Thymus (tissue), 11 donors: ENCODE measurements around the gene SLC6A6. TPM values are rescaled to one million over a fixed set of nuclear protein-coding genes. Genes with fewer than 3 reads are reported as not detected.

Experiments
- DNase-seq, 9 donors: peaks; one replicate each; pipeline ENCODE4 v3.0.0-alpha.2; 2013; ENCODE audit warnings: low spot score in 9 of 9, low read depth in 6 of 9, missing footprints in 1 of 9
- H3K27ac ChIP-seq, 2 donors: one replicate each; pipeline ENCODE4 v1.5.1; 2013; ENCODE audit warnings: control low read depth in 1 of 2, low read depth in 1 of 2, low read length in 1 of 2, mild to moderate bottlenecking in 1 of 2, moderate library complexity in 1 of 2
- H3K27me3 ChIP-seq, 2 donors: one replicate each; pipeline ENCODE4 v1.5.1; 2013; ENCODE audit warnings: low read length in 1 of 2; ENCODE audit not compliant: control insufficient read depth in 2 of 2, insufficient read depth in 1 of 2
- H3K36me3 ChIP-seq, 2 donors: one replicate each; pipeline ENCODE4 v1.5.1; 2013; ENCODE audit warnings: low read length in 1 of 2, mild to moderate bottlenecking in 1 of 2, moderate library complexity in 1 of 2; ENCODE audit not compliant: control insufficient read depth in 2 of 2, insufficient read depth in 2 of 2
- H3K4me1 ChIP-seq, 2 donors: one replicate each; pipeline ENCODE4 v1.5.1; 2013; ENCODE audit warnings: low read length in 2 of 2; ENCODE audit not compliant: control insufficient read depth in 2 of 2, insufficient read depth in 2 of 2
- H3K4me3 ChIP-seq, 2 donors: one replicate each; pipeline ENCODE4 v1.5.1; 2013; ENCODE audit warnings: low read length in 2 of 2, control low read depth in 1 of 2, mild to moderate bottlenecking in 1 of 2
- H3K9me3 ChIP-seq, 2 donors: one replicate each; pipeline ENCODE4 v1.5.1; 2013; ENCODE audit warnings: low read length in 1 of 2, mild to moderate bottlenecking in 1 of 2; ENCODE audit not compliant: control insufficient read depth in 2 of 2, insufficient read depth in 1 of 2
- WGBS: extraction: QIAGEN DNeasy Blood & Tissue Kit; methylation state at CpG from one replicate; pipeline ENCODE4 v1.1.7; 2013; 5-methylcytosine and 5-hydroxymethylcytosine counted together
- polyA plus RNA-seq: library from polyadenylated mRNA; stranded (reverse); fragments of 200-250 nt; gene quantifications from one replicate; pipeline ENCODE4 v1.2.3, GENCODE V29; 2013
- total RNA-seq: library from RNA; stranded (reverse); fragments of 120-200 nt; gene quantifications from one replicate; pipeline ENCODE4 v1.2.4, GENCODE V29; 2013
- donor health status: healthy.

Gene SLC6A6
- total and polyA plus RNA-seq, 2 donors: 5.2 to 8.2 TPM

DNA sequence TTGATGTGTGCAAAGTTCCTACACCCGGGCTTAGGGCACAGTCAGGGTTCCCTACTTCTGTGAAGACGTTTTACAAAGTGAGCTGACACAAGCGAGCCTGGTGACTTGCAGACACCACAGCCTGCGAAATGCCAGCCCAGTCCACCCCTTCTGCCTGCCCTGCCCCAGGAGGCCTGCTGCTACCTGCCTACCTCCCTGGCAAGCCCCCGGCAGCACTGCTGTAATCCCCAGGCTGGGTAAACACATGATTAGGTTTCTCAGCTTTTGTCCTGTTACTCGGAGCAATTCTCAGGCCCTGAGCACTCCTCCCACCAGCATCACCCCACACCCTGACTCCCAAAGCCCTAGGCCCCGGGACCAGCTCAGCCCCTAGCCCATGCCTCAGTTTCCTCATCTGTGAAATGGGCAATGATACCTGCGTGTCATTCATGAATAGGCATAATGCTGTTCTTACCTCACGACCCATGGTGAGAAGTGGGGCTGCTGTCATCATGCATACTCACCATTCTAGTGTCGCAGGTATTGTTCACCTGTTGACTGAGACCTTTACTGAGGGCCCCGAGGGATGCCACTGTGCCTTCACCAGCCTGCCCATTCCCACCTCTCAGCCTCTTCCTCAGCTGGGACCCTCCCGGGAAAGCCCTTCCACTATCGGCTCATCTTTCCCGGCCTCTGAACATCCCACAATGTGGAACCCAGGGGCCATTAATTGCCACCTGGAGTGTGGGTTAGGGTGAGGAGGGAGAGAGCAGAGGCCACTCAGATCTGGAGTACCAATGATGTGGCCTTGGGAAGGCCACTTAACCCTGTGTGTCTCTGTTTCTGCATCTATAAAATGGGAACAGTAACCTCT is 31.5 kb upstream of the SLC6A6 start:
- no peak overlapping the region for H3K4me3 ChIP-seq
- WGBS: 94% methylated on average over 14 of the region's 14 CpGs
- H3K9me3 ChIP-seq: peaks cover 0 to 3% of the 10 kb centered on the region in 2 donors
- H3K4me1 ChIP-seq: peaks cover 0 to 2% of the 10 kb centered on the region in 2 donors
- H3K27me3 ChIP-seq: peaks cover 0 to 3% of the 10 kb centered on the region in 2 donors
- no peaks in the 10 kb centered on the region for H3K36me3 ChIP-seq
- DNase-seq: no peak
- H3K27ac ChIP-seq: no peak overlapping the region

DNA sequence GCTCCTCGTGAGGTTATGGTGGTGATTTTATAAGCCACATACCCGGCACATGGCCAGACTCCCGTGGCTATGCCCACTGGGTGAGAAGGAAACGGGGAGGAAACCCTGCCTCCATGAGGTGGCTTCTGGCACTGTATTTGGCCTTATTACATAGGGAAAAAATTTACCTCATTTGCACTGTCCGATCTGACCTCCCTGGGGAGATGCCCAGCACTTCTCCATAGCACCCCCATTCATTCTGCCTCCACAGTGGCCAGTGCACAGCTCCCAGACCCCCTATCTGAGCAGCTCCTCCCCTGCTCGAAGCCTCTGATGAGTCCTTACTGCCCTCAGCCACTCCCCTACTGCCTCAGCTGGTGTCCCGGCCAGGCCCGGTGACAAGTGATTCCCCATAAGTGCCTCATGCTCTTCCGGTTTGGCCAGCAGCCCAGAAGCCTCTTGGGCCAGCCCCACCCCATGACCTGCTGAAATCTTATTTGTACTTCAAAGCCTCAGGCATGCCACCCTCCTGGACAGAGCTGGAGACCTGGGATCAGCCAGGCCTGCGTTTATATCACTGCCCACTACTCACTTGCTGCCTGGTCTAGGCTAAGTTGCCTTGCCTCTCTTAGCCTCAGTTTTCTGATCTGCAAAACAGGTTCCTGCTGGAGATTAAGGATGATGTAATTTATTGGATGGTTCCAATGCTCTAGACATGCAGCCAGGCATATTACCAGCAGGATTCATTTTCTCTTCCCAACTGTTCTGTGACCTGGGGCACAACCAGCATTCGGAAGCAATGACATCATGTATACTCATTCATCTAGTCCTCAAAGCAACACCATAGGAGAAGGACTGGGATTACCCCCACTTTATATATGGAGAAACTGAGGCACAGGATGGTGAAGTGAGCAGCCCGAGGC is 30.6 kb upstream of the SLC6A6 start:
- peaks cover 0 to 2% of the 10 kb centered on the region in 2 donors for H3K4me1 ChIP-seq
- 58% methylated on average over 12 of the region's 12 CpGs for WGBS
- H3K36me3 ChIP-seq: no peaks in the 10 kb centered on the region
- peaks cover 0 to 3% of the 10 kb centered on the region in 2 donors for H3K27me3 ChIP-seq
- H3K4me3 ChIP-seq: no peak overlapping the region
- DNase-seq: no peak
- no peak overlapping the region for H3K27ac ChIP-seq
- H3K9me3 ChIP-seq: peaks cover 0 to 3% of the 10 kb centered on the region in 2 donors

- Histone ChIP-seq H3K27me3 (no peaks in the 10 kb centered on the region), H3K27ac (no peak overlapping the region), H3K36me3 (no peaks in the 10 kb centered on the region), H3K4me3 (no peak overlapping the region), H3K9me3 (peaks cover 0 to 3% of the 10 kb centered on the region in 2 donors), H3K4me1 (peaks cover 0 to 6% of the 10 kb centered on the region in 2 donors)
- 92% methylated on average over 6 of the region's 6 CpGs for WGBS
- no peak for DNase-seq
Measured at GRCh38 chr3:14372587-14372986, 29.8 kb upstream of the SLC6A6 start.

DNA sequence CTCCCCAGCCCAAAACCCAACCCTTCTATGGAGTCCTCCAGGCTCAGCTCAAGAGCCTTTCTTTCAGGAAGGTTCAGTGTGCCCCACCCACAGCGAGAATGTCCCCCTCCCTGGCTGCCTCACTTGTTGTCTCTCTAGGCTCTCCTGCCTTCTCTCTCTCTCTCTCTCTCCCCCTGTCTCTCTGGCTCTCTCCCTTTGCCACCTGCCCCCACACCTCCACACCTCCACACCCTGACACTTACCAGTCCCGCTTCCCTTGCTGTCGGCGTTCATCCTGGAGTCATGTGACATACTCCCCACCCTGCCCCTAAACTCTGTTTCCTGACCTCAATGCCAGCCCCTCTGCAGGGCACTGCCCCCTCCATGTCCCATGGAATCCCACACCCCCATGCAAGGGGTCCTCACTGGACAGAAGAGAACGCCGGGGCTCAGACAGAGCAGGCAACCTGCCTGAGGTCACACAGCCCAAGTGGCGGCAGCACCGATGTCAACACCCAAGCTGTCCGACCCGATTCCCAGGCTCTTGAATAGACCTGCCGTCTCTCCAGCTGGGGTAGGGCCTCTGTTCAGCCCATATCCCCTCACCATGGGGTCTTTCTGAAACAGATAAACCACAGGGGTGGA is 28.5 kb upstream of the SLC6A6 start:
- no peak for DNase-seq
- Histone ChIP-seq H3K27me3 (no peaks in the 10 kb centered on the region), H3K9me3 (peaks cover 0 to 3% of the 10 kb centered on the region in 2 donors), H3K36me3 (no peaks in the 10 kb centered on the region), H3K4me3 (no peak overlapping the region), H3K27ac (no peak overlapping the region), H3K4me1 (peaks cover 0 to 13% of the 10 kb centered on the region in 2 donors)
- WGBS: 91% methylated on average over 11 of the region's 11 CpGs

GRCh38 chr3:14374444-14374883 is 27.9 kb upstream of the SLC6A6 start:
- Histone ChIP-seq H3K4me1 (peaks cover 0 to 13% of the 10 kb centered on the region in 2 donors), H3K27me3 (no peaks in the 10 kb centered on the region), H3K27ac (no peak overlapping the region), H3K4me3 (no peak overlapping the region), H3K9me3 (peaks cover 0 to 3% of the 10 kb centered on the region in 2 donors), H3K36me3 (no peaks in the 10 kb centered on the region)
- WGBS: 89% methylated on average over 8 of the region's 8 CpGs
- no peak for DNase-seq

DNA sequence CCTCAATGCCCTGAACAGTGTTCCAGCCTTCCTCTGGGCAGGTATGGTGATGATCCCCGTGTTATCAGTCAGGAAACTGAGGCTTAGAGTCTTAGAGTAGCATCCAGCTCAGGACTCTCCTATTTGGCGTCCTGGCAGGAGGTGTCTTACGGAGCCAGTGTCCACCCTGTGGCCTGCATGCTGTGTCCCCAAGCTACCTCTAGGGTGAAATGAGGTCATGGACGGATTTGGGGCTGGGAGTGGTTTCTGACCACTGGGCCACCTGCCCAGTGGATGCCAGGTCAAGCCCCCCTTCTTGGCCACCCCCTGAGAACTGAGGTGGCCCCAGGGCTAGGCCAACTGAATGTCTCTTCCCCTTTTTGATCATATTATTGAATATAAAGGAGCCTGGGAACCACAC is 27.2 kb upstream of the SLC6A6 start:
- 66% methylated on average over 4 of the region's 4 CpGs for WGBS
- Histone ChIP-seq H3K36me3 (no peaks in the 10 kb centered on the region), H3K27me3 (no peaks in the 10 kb centered on the region), H3K4me1 (peaks cover 0 to 13% of the 10 kb centered on the region in 2 donors), H3K27ac (no peak overlapping the region), H3K9me3 (peaks cover 0 to 3% of the 10 kb centered on the region in 2 donors), H3K4me3 (no peak overlapping the region)
- DNase-seq: no peak

DNA sequence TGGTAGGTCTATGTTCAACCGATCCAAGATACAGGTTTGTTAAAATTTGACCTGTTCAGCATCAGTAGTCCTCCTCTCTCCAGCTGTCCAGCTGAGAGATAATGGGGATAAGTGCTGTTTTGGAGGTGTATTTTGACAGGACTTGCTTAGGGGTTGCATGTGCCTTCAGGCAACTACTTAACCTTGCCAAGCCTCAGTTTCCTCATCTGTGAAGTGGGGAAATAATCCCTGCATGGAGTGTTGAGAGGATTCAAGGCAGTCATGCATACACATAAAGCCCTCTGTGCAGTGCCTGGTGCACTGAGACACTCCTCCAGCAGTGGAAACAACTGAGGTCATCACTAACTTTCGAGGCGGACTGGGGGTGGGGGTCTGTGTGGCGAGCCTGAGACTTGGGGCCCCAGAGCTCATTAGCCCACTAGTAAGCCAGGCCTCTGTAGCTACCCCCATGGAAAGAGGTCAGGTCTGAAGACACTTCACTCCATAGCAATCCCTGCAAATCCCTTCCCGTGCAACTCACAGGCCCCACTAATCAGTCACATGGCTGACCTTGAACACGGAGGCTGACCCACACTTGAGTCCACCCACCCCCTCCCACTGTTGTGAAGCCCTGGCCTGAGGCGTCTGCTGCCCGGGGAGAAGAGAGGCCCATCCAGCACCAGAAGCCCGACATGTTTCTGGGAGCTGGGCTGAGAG is 25.9 kb upstream of the SLC6A6 start:
- no peaks in the 10 kb centered on the region for H3K36me3 ChIP-seq
- H3K9me3 ChIP-seq: peaks cover 0 to 3% of the 10 kb centered on the region in 2 donors
- no peak overlapping the region for H3K27ac ChIP-seq
- H3K4me1 ChIP-seq: peaks cover 0 to 11% of the 10 kb centered on the region in 2 donors
- DNase-seq: no peak
- H3K4me3 ChIP-seq: no peak overlapping the region
- H3K27me3 ChIP-seq: no peaks in the 10 kb centered on the region
- WGBS: 95% methylated on average over 9 of the region's 9 CpGs

- Histone ChIP-seq H3K36me3 (no peaks in the 10 kb centered on the region), H3K4me3 (no peak overlapping the region), H3K4me1 (peaks cover 0 to 11% of the 10 kb centered on the region in 2 donors), H3K27ac (no peak overlapping the region), H3K27me3 (no peaks in the 10 kb centered on the region), H3K9me3 (no peaks in the 10 kb centered on the region)
- no peak for DNase-seq
- WGBS: 98% methylated on average over 6 of the region's 6 CpGs
Measured at GRCh38 chr3:14377044-14377837, 25.2 kb upstream of the SLC6A6 start.
